ENCODE measurements around the gene ASB7.

DNA sequence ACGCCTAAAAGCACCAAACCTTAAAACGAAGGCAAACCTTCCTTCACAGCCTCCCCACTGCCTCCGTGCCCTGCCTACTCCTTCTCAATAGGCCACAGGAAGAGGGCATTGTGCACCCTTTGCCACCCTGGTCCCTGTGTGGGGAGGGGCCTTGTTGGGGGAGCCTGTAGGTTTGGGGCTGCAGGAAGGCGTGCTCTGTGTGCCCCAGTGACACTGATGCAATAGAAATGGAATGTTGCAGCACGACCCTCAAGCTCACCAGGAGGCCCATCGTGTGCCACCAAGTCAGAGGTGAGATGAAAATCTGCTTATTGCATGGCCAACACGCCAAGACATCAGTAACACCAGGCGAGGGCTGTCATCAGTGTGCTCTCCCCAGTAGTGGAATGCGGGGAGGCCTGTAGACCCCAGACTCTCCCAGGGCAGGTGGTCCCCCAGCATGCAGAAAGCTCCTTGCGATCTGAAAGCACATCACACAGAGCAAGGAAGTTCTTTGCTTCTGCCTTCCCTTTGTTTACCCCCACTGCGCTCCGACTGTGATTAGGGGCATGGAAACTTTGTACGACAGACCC is 86.2 kb downstream of the ASB7 start:
- TF ChIP-seq, protein P1, sequence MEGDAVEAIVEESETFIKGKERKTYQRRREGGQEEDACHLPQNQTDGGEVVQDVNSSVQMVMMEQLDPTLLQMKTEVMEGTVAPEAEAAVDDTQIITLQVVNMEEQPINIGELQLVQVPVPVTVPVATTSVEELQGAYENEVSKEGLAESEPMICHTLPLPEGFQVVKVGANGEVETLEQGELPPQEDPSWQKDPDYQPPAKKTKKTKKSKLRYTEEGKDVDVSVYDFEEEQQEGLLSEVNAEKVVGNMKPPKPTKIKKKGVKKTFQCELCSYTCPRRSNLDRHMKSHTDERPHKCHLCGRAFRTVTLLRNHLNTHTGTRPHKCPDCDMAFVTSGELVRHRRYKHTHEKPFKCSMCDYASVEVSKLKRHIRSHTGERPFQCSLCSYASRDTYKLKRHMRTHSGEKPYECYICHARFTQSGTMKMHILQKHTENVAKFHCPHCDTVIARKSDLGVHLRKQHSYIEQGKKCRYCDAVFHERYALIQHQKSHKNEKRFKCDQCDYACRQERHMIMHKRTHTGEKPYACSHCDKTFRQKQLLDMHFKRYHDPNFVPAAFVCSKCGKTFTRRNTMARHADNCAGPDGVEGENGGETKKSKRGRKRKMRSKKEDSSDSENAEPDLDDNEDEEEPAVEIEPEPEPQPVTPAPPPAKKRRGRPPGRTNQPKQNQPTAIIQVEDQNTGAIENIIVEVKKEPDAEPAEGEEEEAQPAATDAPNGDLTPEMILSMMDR (IDR thresholded peaks at IDR 0.05; ENCODE audit: poor library complexity, severe bottlenecking), result no peak
- TF ChIP-seq RAD21 (conservative IDR thresholded peaks at IDR 0.05) (no peak), EP300 (conservative IDR thresholded peaks at IDR 0.05; ENCODE audit: poor library complexity, severe bottlenecking) (no peak), SMC3 (conservative IDR thresholded peaks at IDR 0.05; ENCODE audit: poor library complexity) (no peak), EZH2 (IDR thresholded peaks at IDR 0.05; ENCODE audit: borderline replicate concordance, insufficient read depth, low read length, poor library complexity, severe bottlenecking) (no peak), MXI1 (conservative IDR thresholded peaks at IDR 0.05; ENCODE audit: poor library complexity, severe bottlenecking) (no peak)

All from neural cell (in vitro differentiated cells).